GM21723 (cell line): ENCODE results near the gene TRIM43.
"Not testable (repeated sequence)": the region's sequence is repeated elsewhere in the genome, so short reads cannot be mapped to it uniquely, and the experiment has no call there.

ENCODE experiments used
- ATAC-seq: cut with Tn5 transposase; IDR thresholded peaks from one replicate; pipeline ENCODE4 v1.9.1; 2021; ENCODE audit warnings: mild to moderate bottlenecking, moderate library complexity; ENCODE audit not compliant: unreplicated experiment

Gene TRIM43

DNA sequence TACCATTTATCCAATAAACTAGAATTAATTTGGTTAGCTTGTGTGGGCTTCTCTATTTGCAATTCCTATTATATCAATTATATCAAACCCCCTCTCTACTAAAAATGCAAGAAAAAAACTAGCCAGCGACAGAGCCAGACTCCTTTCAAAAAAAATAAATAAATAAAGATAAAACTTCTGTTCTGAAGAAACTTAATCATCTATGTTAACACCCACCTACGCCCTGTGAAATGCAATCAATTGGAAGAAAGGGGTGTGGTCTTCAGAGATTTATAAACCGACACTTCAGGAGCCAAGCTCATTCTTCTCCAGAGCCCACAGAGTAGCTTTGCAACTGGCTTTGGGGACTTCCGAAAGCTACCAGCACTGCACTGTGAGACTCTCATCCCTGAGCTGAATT lies at the start of gene TRIM43:
Gene TRIM43, plus strand, starts transcription at position 301 of the 400 bp plus-strand sequence. CDS start 2,023 bp downstream, outside the sequence.
- not testable (repeated sequence) for ATAC-seq

DNA sequence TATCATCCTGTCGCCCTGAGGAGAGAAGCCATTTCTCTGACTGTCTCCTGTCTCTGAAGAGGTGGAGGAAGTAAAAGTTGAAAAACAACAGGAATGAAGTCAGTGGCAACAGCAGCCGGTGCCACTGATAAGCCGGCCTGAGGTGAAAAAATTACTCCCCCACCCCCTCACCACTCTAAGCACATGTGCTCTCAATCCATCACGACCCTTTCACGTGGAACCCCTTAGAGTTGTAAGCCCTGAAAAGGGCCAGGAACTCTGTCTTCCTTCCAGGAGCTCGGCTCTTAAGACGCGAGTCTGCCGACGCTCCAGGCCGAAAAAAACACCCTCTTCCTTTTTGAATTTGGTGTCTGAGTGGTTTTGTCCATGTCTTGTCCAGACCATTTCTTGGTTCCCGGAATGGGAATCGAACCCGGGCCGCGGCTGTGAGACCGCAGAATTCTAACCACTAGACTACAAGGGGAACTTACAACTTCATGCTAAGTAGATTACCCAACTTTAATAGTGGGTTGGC lies 40.7 kb upstream of the TRIM43 start:
- no peak for ATAC-seq

DNA sequence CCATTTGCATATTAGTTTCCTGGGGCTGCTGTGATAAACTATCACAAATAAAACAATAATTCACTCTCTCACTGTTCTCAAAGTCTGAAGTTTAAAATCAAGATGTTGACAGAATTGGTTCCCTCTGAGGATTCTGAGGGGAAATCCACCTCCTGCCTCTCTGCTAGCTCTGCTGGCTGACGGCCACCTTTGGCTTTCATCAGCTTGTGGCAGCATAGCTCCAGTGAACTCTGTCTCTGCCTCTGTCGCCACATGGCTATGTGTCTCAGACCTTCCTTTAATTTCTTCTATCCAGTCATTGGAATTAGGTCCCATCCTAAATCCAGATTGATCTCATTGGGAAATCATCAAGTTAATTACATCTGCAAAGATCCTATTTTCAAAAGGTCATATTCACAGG lies 38.9 kb upstream of the TRIM43 start:
- no peak for ATAC-seq

DNA sequence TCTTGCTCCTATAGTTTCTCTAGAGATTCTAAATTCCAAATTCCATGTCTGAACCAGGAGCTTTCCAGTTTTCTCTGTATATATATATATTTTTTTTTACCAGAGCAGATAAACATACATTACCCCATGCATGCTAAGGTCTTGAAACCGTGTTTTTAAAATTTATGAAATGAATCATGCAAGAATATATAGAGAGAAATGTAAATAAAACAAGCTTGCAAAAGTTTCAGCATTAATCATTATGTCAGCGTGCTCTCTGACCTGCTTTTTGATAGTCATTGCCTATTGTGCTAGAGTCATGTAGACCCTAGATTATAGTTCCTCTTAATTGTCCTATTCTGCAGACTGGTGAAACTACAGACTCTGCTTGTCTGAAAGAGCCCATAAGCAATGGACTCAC lies 22.6 kb upstream of the TRIM43 start:
- ATAC-seq = no peak

DNA sequence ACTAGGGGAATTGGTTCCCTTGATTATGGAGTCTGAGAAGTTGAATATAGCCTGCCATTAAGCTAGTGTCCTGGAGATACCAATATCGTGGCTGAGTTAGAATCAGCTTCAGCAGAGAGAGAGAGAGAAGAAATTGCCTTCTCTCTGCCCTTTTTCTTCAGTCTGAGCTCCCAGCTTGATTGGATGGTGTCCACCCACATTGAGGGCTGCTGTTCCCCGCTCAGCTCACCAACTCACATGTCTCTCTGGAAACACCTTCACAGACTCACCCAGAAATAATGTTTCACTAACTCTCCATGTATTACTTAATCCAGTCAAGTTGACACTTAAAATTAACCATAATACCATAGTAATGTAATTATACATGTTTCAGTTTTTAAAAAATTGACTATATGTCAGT lies 17.9 kb upstream of the TRIM43 start:
- no peak for ATAC-seq

DNA sequence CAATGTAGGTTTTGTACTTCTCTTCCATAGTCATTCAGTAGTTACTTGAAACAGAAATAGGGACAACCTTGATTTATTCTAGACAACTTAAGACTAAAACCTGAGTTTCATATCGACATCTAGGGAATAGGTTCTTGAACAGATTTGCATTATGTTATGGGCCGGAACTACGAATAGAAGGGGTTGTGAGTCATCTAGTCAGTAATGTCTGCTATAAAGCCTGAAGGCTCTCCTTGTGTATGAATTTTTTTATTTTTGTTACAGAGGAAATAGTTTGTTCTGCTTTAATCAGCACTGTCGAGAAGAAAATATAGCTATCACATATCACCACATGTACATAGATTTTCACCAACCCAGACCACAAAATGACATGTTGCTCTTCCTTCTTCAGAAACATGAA lies 17.3 kb upstream of the TRIM43 start:
- ATAC-seq = no peak

DNA sequence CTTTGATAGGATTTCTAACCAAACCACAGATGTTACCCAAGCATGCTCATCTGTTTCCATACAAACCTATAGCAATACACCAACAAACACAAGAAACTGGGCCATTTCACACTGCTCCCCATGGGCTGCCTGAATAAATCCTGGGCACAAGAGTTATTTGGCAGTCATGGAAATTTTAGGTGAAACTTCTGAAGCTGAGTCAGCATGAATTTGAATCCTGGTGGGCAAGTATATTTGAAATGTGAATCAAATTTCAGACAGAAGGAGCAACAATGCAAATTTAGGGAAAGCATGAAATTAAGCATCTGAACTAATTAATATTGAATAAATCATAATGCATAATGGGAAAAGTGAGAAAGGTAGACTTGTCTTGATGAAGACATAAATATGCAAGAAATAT lies 15.9 kb upstream of the TRIM43 start:
- no peak for ATAC-seq

DNA sequence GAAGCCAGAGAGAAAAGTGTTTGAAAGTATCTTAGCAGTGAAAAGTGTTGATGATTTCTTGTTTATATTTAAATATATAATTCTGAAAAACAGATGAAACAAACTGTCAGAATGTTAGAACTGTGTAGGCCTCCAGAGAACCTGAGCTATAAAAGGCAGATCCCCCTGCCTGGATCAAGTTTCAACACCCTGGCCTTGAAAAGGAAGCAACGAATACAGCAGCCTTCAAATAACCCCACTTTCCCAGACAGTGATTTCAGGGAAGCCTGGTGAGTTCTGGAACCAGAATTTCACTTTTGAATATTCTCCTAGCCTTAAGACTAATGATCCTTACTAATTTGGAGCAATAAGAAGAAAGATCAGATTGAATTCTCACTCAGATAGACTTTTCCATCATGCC lies 13.3 kb upstream of the TRIM43 start:
- ATAC-seq = no peak

DNA sequence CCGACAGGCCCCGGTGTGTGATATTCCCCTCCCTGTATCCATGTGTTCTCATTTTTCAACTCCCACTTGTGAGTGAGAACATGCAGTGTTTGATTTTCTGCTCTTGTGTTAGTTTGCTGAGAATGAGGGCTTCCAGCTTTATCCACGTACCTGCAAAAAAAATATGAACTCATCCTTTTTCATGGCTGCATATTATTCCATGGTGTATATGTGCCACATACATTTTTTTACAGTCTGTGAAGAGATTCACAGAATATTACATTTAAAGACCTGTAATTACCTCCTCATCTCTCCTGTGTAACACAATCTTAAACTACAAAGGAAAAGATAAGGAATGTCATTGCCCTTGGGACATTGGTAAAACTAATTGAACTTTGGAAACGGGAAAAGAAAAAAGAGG lies 8.3 kb upstream of the TRIM43 start:
- ATAC-seq = not testable (repeated sequence)

DNA sequence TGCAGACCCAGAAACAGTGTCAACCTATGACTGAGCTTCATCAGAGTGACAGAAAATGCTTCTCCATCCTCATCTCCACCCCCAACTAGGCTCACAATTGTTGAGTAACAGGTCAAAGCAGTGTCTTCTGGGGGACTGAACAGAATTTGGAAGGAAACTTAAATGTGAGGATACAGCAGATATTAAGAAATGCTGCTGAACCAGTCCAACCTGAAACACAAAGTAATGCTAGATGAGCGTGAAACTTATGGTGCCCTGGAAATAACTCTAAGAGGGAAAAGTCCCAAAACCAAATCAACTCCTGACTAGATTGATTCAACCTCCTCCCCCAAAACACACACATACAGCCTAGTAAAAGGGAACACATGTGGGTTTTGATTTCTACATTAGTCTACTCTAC lies 7.5 kb upstream of the TRIM43 start:
- ATAC-seq = not testable (repeated sequence)

DNA sequence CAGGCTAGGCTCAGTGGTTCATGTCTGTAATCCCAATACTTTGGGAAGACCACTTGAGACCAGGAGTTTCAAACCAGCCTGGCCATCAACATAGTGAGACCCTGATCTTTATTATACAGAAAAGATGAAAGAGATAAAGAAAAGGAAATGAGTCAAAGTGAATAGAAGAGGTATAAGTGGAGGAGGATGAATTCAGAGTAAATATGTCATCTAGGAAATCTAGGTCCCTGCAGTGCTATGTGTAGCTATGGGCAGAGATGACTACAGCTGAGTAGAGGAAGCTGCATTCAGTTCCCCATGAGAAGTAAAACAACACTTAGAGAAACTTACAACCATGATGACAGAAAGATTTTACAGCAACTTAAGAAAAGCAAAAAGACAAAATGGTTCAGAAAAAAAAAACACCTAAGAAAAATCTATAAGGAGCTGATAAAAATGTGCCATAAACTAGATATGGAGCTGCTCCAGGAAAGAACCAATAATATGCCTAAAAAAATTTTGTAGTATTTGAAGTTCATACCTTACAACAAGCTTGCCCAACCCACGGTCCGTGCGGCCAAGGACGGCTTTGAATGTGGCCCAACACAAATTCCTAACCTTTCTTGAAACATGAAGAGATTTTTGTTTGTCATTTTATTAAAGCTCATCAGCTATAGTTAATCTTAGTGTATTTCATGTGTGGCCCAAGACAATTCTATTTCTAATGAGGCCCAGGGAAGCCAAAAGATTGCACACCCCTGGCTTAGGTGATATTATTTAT lies 1.8 kb upstream of the TRIM43 start:
- not testable (repeated sequence) for ATAC-seq

DNA sequence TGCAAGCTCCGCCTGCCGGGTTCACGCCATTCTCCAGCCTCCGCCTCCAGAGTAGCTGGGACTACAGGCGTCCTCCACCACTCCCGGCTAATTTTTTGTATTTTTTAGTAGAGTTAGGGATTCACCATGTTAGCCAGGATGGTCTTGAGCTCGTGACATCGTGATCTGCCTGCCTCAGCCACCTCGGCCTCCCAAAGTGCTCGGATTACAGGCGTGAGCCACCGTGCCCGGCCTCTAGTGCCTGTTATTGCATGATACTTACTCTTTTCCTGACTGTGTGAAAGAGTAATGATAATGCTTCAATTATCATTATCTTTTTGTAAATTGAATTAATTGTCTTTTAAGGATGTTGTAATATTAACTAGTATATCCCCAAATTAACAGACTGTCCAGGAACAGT lies 1.2 kb downstream of the TRIM43 start:
- not testable (repeated sequence) for ATAC-seq

DNA sequence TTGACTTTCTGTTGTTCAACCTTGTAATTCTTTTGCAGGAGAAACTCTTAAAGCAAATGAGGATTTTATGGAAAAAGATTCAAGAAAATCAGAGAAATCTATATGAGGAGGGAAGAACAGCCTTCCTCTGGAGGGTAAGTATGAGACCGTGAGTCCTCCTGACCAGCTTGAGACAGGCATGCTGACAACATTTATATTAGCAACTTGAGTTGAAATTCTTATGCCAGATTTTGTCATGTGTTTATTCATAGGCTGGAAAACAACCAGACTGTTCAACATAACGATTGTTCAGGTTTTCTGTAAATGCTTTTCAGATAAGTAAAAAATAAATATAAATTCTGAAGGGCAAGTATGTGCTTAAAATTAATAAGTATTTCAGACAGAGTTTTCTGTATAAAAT lies 3.2 kb downstream of the TRIM43 start:
- not testable (repeated sequence) for ATAC-seq

DNA sequence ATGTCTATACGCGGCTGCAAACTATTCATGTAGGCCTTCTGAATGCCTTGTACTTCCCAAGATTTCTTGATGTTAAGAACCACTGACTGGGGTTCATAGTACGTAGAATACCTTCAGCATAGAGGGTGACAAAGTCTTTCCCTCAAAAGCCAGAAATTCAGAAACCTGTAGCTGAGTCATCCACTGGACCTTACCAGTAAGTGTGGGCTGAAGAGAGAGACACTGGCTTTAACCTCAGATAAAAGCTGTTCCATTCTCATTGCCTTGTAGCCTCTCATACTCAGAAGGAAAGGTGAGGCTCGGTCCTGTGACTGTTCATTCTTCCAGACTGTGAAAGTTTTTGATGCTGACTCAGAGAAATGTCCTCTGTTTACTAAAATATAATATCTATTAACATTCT lies 9.5 kb downstream of the TRIM43 start:
- not testable (repeated sequence) for ATAC-seq

DNA sequence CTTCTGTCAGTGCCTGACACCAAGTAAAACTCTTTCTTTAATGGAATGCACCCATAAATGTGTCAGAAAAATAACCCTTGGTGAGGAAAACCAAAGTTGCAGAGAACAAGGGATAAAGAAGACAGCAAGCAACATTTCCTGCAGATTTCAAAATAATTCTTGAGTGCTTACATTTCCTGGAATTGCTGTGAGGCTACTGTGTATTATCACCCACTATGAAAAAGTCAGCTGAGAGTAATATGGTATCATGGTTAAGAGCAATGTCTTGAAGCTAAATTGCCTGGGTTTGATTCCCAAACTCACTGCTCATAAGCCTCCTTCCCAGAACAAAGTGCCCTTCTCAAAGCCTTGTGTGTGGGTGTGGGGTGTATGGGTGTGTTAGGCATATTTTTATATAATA lies 10.3 kb downstream of the TRIM43 start:
- not testable (repeated sequence) for ATAC-seq

DNA sequence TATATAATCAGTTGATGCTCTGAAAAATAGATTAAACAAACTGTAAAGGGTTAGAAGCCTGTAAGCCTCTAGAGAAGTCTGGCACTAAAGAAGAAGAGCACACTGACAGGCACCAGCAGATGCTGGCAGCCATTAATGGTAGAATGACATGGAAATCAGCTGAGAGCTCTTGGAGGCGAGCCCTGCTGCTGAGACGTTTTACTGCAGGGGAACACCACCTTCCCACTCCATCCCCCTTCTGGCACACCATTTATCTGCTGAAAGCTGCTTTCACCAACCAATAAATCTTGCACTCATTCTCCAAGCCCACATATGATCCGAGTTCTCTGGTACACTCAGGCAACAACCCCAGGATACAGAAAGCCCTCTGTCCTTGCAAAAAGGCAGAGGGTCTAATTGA lies 16.6 kb downstream of the TRIM43 start:
- ATAC-seq = not testable (repeated sequence)

DNA sequence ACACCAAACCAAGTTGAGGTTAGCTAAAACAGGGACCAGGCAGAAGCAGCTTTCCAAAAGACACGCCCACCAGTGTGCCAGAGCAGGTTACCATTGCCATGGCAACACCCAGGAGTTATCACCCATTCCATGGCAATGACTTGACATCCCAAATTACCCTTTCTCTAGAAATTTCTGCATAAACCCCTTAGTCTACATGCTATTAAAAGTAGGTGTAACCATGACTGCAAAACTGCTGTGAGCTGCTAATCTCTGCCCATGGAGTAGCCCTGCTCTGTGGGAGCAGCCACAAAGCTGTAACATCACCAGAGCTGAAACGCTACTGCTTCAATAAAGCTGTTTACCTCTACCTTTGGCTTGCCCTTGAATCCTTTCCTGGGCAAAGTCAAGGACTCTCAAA lies 18.0 kb downstream of the TRIM43 start:
- ATAC-seq = not testable (repeated sequence)

DNA sequence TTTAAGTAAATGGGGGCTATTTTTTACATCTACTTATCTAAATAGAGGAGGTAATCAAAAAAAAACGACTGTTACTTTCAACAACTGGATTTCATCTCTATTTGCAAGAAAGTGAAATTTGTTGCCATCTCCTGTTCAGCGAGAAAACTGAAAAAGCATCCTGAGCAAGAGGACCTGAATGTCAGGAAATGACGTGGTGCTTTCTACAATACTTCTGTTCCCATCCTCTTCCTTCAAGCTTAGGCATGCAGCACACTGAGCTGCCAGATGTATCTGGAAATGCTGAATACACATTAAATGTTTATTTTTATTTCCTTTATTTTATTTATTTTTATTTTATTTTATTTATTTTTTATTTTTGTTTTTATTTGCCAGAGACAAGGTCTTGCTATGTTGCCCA lies 21.2 kb downstream of the TRIM43 start:
- ATAC-seq = not testable (repeated sequence)

DNA sequence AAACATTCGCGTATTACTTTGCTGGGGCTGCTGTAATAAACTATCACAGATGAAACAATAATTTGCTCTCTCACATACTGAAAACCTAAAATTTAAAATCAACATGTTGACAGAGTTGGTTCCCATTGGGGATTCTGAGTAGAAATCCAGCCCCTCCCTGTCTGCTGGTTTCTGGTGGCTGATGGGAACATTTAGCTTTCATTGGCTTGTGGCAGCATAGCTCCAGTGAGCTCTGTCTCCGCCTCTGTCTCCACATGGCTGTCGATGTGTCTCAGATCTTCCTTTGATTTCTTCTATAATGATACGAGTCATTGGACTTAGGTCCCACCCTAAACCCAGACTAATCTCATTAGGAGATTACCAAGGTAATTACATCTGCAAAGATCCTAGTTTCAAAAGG lies 30.9 kb downstream of the TRIM43 start:
- not testable (repeated sequence) for ATAC-seq

DNA sequence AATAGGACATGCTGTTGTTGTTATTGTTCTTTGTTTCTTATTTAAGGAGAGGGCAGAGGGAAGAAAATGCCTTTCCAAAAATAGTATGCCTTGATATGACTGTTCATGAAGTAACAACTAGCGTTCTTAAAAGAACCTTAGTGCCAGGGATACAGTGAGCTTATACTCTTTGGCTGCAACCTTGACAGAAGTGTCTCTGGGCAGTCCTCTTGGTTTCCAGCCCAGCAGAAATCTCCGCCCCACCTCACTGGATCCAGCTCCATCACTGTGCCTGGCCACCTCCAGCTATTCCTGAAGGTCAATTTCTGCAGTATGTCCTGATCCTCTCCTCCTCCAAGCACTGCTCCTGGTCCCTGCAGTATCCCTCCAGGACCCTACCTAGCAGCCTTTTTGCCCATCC lies 39.2 kb downstream of the TRIM43 start:
- ATAC-seq = not testable (repeated sequence)

DNA sequence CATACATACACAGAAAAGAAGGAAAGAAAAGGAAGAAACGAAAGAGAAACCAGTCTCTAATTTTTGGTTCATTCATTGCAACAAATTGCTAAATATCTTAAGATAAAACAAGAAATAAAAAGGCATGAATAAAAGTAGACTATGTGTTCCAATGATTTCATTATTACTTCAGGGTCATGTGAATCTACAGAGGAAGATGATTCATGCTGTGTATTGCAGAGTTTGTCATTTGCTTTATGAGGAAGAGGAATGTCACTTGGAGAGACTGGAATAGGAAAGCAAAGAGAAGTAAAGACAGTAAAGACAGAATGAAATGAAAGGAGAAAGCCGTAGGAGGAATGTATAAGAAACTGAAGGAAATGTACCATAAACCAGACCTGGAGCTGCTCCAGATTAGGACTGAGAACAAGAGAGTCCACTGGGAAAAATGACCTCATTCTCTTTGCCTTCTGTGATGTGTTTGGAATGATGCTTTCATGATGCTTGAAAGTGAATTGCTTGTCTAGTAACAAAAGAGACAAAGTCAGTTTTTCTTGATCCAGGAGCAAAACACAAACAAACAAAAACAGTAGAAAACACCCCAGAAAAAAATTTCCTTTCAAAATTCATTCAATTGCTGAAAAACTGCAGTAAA lies 41.9 kb downstream of the TRIM43 start:
- ATAC-seq = not testable (repeated sequence)
